Skeletal muscle satellite cell (primary cell): Measurements from ENCODE around the gene MDK.

Experiments used
- H3K27me3 ChIP-seq: 2 replicates; pipeline ENCODE4 v1.7.0; 2013; ENCODE audit warnings: low read length; ENCODE audit not compliant: control insufficient read depth, insufficient read depth
- H3K36me3 ChIP-seq: 2 replicates; pipeline ENCODE4 v1.7.0; 2013; ENCODE audit warnings: mild to moderate bottlenecking, control low read depth, low read length; ENCODE audit not compliant: insufficient read depth
- H3K4me1 ChIP-seq: 2 replicates; pipeline ENCODE4 v1.7.0; 2013; ENCODE audit warnings: low read length; ENCODE audit not compliant: control insufficient read depth, insufficient read depth
- H3K4me2 ChIP-seq: 2 replicates; pipeline ENCODE4 v1.7.0; 2013; ENCODE audit warnings: mild to moderate bottlenecking, low read length
- H3K4me3 ChIP-seq: 2 replicates; pipeline ENCODE4 v1.7.0; 2013; ENCODE audit warnings: low read length
- H3K9ac ChIP-seq: 2 replicates; pipeline ENCODE4 v1.7.0; 2013; ENCODE audit warnings: mild to moderate bottlenecking, low read depth, low read length, moderate library complexity
- H3K9me3 ChIP-seq: replicated peaks from 2 replicates; pipeline ENCODE4 v1.7.0; 2013; ENCODE audit warnings: mild to moderate bottlenecking, control low read depth, low read length

The MDK gene

GRCh38 chr11:46350695-46351094 is 30.8 kb upstream of the MDK start:
- Histone ChIP-seq H3K9ac (no peak overlapping the region), H3K4me1 (peaks cover 36% of the 10 kb centered on the region), H3K36me3 (no peaks in the 10 kb centered on the region)

GRCh38 chr11:46351148-46351547 is 30.3 kb upstream of the MDK start:
- Histone ChIP-seq H3K27me3 (peaks cover 3% of the 10 kb centered on the region), H3K4me1 (peaks cover 36% of the 10 kb centered on the region), H3K36me3 (no peaks in the 10 kb centered on the region), H3K9me3 (no peaks in the 10 kb centered on the region), H3K4me2 (no peak overlapping the region), H3K4me3 (no peak overlapping the region), H3K9ac (no peak overlapping the region)

More at GRCh38 chr11:46350695-46351094, 30.8 kb upstream of the MDK start:
- Histone ChIP-seq H3K27me3 (peaks cover 6% of the 10 kb centered on the region), H3K4me3 (no peak overlapping the region), H3K4me2 (no peak overlapping the region), H3K9me3 (no peaks in the 10 kb centered on the region)

GRCh38 chr11:46351606-46352005 is 29.9 kb upstream of the MDK start:
- no peak overlapping the region for H3K4me3 ChIP-seq
- H3K4me1 ChIP-seq = peaks cover 36% of the 10 kb centered on the region
- no peak overlapping the region for H3K4me2 ChIP-seq
- H3K36me3 ChIP-seq = no peaks in the 10 kb centered on the region
- H3K9ac ChIP-seq = no peak overlapping the region
- H3K27me3 ChIP-seq = no peaks in the 10 kb centered on the region
- no peaks in the 10 kb centered on the region for H3K9me3 ChIP-seq

GRCh38 chr11:46352063-46352841 is 29.2 kb upstream of the MDK start:
- no peak overlapping the region for H3K4me3 ChIP-seq
- H3K27me3 ChIP-seq = no peaks in the 10 kb centered on the region
- H3K36me3 ChIP-seq = no peaks in the 10 kb centered on the region
- H3K4me2 ChIP-seq = peak overlapping the region; percentile 14
- H3K4me1 ChIP-seq = peaks cover 39% of the 10 kb centered on the region
- no peak overlapping the region for H3K9ac ChIP-seq
- H3K9me3 ChIP-seq = no peaks in the 10 kb centered on the region

- no peaks in the 10 kb centered on the region for H3K36me3 ChIP-seq
- no peak overlapping the region for H3K4me3 ChIP-seq
- H3K9ac ChIP-seq = no peak overlapping the region
Measured at GRCh38 chr11:46353698-46354097, 27.8 kb upstream of the MDK start.

GRCh38 chr11:46356924-46357482 is 24.5 kb upstream of the MDK start:
- Histone ChIP-seq H3K9ac (no peak overlapping the region), H3K4me2 (no peak overlapping the region), H3K4me3 (no peak overlapping the region), H3K36me3 (no peaks in the 10 kb centered on the region), H3K9me3 (no peaks in the 10 kb centered on the region), H3K27me3 (no peaks in the 10 kb centered on the region), H3K4me1 (peaks cover 37% of the 10 kb centered on the region)

More at GRCh38 chr11:46353698-46354097, 27.8 kb upstream of the MDK start:
- H3K9me3 ChIP-seq = no peaks in the 10 kb centered on the region
- H3K4me1 ChIP-seq = peaks cover 32% of the 10 kb centered on the region
- H3K4me2 ChIP-seq = no peak overlapping the region
- no peaks in the 10 kb centered on the region for H3K27me3 ChIP-seq

- Histone ChIP-seq H3K9me3 (no peaks in the 10 kb centered on the region), H3K36me3 (no peaks in the 10 kb centered on the region), H3K27me3 (no peaks in the 10 kb centered on the region), H3K4me2 (no peak overlapping the region), H3K9ac (no peak overlapping the region), H3K4me1 (peaks cover 39% of the 10 kb centered on the region), H3K4me3 (no peak overlapping the region)
Measured at GRCh38 chr11:46357483-46357936, 24.0 kb upstream of the MDK start.

- peaks cover 48% of the 10 kb centered on the region for H3K4me1 ChIP-seq
- H3K36me3 ChIP-seq = peaks cover 7% of the 10 kb centered on the region
- H3K9me3 ChIP-seq = no peaks in the 10 kb centered on the region
- H3K27me3 ChIP-seq = no peaks in the 10 kb centered on the region
- H3K9ac ChIP-seq = no peak overlapping the region
- H3K4me3 ChIP-seq = no peak overlapping the region
- H3K4me2 ChIP-seq = no peak overlapping the region
Measured at GRCh38 chr11:46359953-46360352, 21.5 kb upstream of the MDK start.

- Histone ChIP-seq H3K9me3 (no peaks in the 10 kb centered on the region), H3K9ac (peak overlapping the region; percentile 87), H3K4me1 (peaks cover 48% of the 10 kb centered on the region), H3K4me3 (peak overlapping the region; percentile 55), H3K27me3 (no peaks in the 10 kb centered on the region), H3K4me2 (peak overlapping the region; percentile 93), H3K36me3 (peaks cover 7% of the 10 kb centered on the region)
Measured at GRCh38 chr11:46360878-46361277, 20.6 kb upstream of the MDK start.

GRCh38 chr11:46361283-46362155 is 19.9 kb upstream of the MDK start:
- Histone ChIP-seq H3K27me3 (no peaks in the 10 kb centered on the region), H3K9me3 (no peaks in the 10 kb centered on the region), H3K4me3 (peak overlapping the region; percentile 55), H3K36me3 (peaks cover 7% of the 10 kb centered on the region), H3K4me2 (peak overlapping the region; percentile 93), H3K4me1 (peaks cover 48% of the 10 kb centered on the region), H3K9ac (peak overlapping the region; percentile 87)
